ENCODE results near the gene SPRED1.

The SPRED1 gene

DNA sequence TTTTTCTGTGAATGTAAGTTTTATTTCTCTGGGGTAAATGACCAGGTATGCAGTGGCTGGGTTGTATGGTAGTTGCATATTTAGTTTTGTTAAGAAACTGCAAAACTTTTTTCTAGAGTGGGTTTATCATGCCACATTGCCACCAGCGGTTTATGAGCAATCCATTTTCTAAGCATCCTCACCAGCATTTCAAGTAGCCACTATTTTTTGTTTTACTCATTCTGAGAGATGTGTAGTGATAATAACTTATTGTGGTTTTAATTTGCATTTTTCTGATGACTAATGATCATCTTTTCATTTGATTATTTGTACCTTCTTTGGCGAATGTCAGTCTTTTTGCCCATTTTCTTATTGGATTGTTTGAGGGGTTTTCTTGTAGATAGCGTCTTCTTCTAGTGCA is 56.2 kb downstream of the SPRED1 start:
- H3K27ac ChIP-seq (ENCODE audit: low read depth, low read length): no peak overlapping the region
- H3K79me2 ChIP-seq (ENCODE audit: control insufficient read depth, low read length): no peaks in the 10 kb centered on the region
- H3K4me1 ChIP-seq (ENCODE audit: control insufficient read depth, low read length): no peaks in the 10 kb centered on the region
- no peaks in the 10 kb centered on the region for H3K9me3 ChIP-seq (ENCODE audit: control insufficient read depth, insufficient read depth, low read length)
- H3K36me3 ChIP-seq (ENCODE audit: control insufficient read depth, low read length): no peaks in the 10 kb centered on the region
- TF ChIP-seq, protein P1, sequence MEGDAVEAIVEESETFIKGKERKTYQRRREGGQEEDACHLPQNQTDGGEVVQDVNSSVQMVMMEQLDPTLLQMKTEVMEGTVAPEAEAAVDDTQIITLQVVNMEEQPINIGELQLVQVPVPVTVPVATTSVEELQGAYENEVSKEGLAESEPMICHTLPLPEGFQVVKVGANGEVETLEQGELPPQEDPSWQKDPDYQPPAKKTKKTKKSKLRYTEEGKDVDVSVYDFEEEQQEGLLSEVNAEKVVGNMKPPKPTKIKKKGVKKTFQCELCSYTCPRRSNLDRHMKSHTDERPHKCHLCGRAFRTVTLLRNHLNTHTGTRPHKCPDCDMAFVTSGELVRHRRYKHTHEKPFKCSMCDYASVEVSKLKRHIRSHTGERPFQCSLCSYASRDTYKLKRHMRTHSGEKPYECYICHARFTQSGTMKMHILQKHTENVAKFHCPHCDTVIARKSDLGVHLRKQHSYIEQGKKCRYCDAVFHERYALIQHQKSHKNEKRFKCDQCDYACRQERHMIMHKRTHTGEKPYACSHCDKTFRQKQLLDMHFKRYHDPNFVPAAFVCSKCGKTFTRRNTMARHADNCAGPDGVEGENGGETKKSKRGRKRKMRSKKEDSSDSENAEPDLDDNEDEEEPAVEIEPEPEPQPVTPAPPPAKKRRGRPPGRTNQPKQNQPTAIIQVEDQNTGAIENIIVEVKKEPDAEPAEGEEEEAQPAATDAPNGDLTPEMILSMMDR (IDR thresholded peaks at IDR 0.05; ENCODE audit: low read depth, low read length, poor library complexity, severe bottlenecking): no peak
- TF ChIP-seq EZH2phosphoT487 (IDR thresholded peaks at IDR 0.05; ENCODE audit: borderline replicate concordance, low read length): no peak
- H4K20me1 ChIP-seq (ENCODE audit: control insufficient read depth, insufficient read depth, low read depth, low read length): no peaks in the 10 kb centered on the region
- H3K27me3 ChIP-seq (ENCODE audit: control insufficient read depth, low read length): no peaks in the 10 kb centered on the region
- H3K4me2 ChIP-seq (ENCODE audit: low read length): no peak overlapping the region
- no peak overlapping the region for H3K4me3 ChIP-seq (ENCODE audit: low read length)
- H3K9me2 ChIP-seq (replicated peaks; ENCODE audit: control insufficient read depth, low read length): no peaks in the 10 kb centered on the region
- H3F3A ChIP-seq (ENCODE audit: control insufficient read depth, insufficient read depth): no peaks in the 10 kb centered on the region

DNA sequence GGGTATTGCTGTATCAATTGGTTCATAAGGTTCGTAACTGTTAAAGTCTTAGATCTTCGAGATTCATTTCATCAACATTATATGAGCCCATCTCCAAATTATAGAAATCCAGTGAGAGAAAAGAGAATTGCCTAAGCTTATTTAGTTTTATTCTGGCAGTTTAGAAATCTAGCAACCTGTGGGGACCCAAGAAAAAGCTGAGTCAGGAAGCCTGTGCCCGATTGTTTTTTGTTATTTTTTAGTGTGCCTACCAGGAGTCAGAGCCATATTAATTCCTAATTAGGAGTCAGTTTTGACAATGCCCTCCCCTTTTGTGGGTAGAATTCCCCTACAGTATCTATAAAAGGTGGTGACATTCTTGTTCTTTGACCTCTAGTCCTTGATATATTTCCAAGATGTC is 59.6 kb downstream of the SPRED1 start:
- no peaks in the 10 kb centered on the region for H3K9me3 ChIP-seq (ENCODE audit: control insufficient read depth, insufficient read depth, low read length)
- H3K36me3 ChIP-seq (ENCODE audit: control insufficient read depth, low read length): no peaks in the 10 kb centered on the region
- no peaks in the 10 kb centered on the region for H3K79me2 ChIP-seq (ENCODE audit: control insufficient read depth, low read length)
- no peaks in the 10 kb centered on the region for H3K27me3 ChIP-seq (ENCODE audit: control insufficient read depth, low read length)
- TF ChIP-seq, protein P1 (IDR thresholded peaks at IDR 0.05; ENCODE audit: low read depth, low read length, poor library complexity, severe bottlenecking): no peak
- TF ChIP-seq EZH2phosphoT487 (IDR thresholded peaks at IDR 0.05; ENCODE audit: borderline replicate concordance, low read length): no peak
- no peak overlapping the region for H3K4me3 ChIP-seq (ENCODE audit: low read length)
- no peaks in the 10 kb centered on the region for H4K20me1 ChIP-seq (ENCODE audit: control insufficient read depth, insufficient read depth, low read depth, low read length)
- H3K27ac ChIP-seq (ENCODE audit: low read depth, low read length): no peak overlapping the region
- H3K9me2 ChIP-seq (replicated peaks; ENCODE audit: control insufficient read depth, low read length): no peaks in the 10 kb centered on the region
- no peak overlapping the region for H3K4me2 ChIP-seq (ENCODE audit: low read length)
- H3F3A ChIP-seq (ENCODE audit: control insufficient read depth, insufficient read depth): no peaks in the 10 kb centered on the region
- no peaks in the 10 kb centered on the region for H3K4me1 ChIP-seq (ENCODE audit: control insufficient read depth, low read length)

DNA sequence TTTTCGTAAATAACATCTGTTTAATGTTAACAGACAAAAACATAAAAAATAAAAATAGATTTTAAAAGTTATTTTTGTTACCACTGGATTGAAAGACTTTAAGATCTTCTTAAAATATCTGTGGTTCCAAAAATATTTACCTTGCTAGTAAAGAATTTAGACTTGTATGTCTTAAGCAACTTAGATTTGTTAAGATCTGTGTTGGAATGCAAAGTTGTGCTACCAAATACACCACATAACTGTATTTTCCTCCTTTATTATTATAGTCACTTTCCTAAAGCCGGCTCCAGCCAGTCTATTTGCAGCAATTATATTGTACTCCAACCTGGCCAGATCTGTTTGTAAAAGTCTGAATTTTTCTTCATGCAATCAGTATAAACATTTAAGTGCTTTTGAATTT is 63.7 kb downstream of the SPRED1 start:
- Histone ChIP-seq H3K4me1 (ENCODE audit: control insufficient read depth, low read length) (no peaks in the 10 kb centered on the region), H3K4me2 (ENCODE audit: low read length) (no peak overlapping the region), H3K9me2 (replicated peaks; ENCODE audit: control insufficient read depth, low read length) (no peaks in the 10 kb centered on the region), H3K36me3 (ENCODE audit: control insufficient read depth, low read length) (no peaks in the 10 kb centered on the region), H4K20me1 (ENCODE audit: control insufficient read depth, insufficient read depth, low read depth, low read length) (no peaks in the 10 kb centered on the region), H3K9me3 (ENCODE audit: control insufficient read depth, insufficient read depth, low read length) (no peaks in the 10 kb centered on the region), H3F3A (ENCODE audit: control insufficient read depth, insufficient read depth) (no peaks in the 10 kb centered on the region), H3K27ac (ENCODE audit: low read depth, low read length) (no peak overlapping the region), H3K79me2 (ENCODE audit: control insufficient read depth, low read length) (no peaks in the 10 kb centered on the region), H3K27me3 (ENCODE audit: control insufficient read depth, low read length) (no peaks in the 10 kb centered on the region), H3K4me3 (ENCODE audit: low read length) (no peak overlapping the region)
- TF ChIP-seq EZH2phosphoT487 (IDR thresholded peaks at IDR 0.05; ENCODE audit: borderline replicate concordance, low read length): no peak
- TF ChIP-seq, protein P1 (IDR thresholded peaks at IDR 0.05; ENCODE audit: low read depth, low read length, poor library complexity, severe bottlenecking): no peak

DNA sequence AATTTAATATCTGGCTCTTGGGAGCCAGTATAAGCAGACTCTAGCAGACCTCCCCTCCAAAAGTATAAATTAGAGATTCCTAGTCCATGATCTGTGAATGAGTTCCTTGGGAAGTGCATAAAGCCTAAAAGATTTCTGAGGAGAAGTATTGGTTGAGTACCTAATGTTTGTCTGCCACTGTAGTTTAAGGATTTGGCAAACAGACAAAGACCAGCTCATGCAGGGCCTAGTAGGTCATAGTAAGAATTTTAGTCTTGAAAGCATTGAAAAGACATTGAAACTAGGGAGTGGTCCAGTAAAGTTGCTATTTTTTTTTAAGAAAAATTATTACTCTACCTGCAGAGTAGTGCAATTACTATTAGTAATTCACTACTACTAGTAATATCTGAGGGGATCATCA is 67.5 kb downstream of the SPRED1 start:
- Histone ChIP-seq H3K4me2 (ENCODE audit: low read length) (no peak overlapping the region), H3F3A (ENCODE audit: control insufficient read depth, insufficient read depth) (no peaks in the 10 kb centered on the region), H3K79me2 (ENCODE audit: control insufficient read depth, low read length) (no peaks in the 10 kb centered on the region), H3K36me3 (ENCODE audit: control insufficient read depth, low read length) (no peaks in the 10 kb centered on the region), H3K9me3 (ENCODE audit: control insufficient read depth, insufficient read depth, low read length) (no peaks in the 10 kb centered on the region), H3K9me2 (replicated peaks; ENCODE audit: control insufficient read depth, low read length) (no peaks in the 10 kb centered on the region), H3K4me1 (ENCODE audit: control insufficient read depth, low read length) (no peaks in the 10 kb centered on the region), H3K27me3 (ENCODE audit: control insufficient read depth, low read length) (no peaks in the 10 kb centered on the region), H3K4me3 (ENCODE audit: low read length) (no peak overlapping the region), H3K27ac (ENCODE audit: low read depth, low read length) (no peak overlapping the region), H4K20me1 (ENCODE audit: control insufficient read depth, insufficient read depth, low read depth, low read length) (no peaks in the 10 kb centered on the region)
- TF ChIP-seq, protein P1 (IDR thresholded peaks at IDR 0.05; ENCODE audit: low read depth, low read length, poor library complexity, severe bottlenecking): no peak
- TF ChIP-seq EZH2phosphoT487 (IDR thresholded peaks at IDR 0.05; ENCODE audit: borderline replicate concordance, low read length): no peak
